HEK293 (cell line): Measurements from ENCODE around the gene SRC.

ENCODE experiments used
- CTCF ChIA-PET: fragments of 350-600 bp; formaldehyde crosslinking; extraction: SDS; loops from one replicate; lab custom pipeline; 2021; ENCODE audit warnings: antibody characterized with exemption; lab: Yijun Ruan, JAX
- POLR2A ChIA-PET: fragments of 300-600 bp; formaldehyde crosslinking; extraction: SDS; loops from one replicate; lab custom pipeline; 2020; ENCODE audit warnings: antibody characterized with exemption, inconsistent platforms; lab: Yijun Ruan, JAX
- H3K27ac ChIP-seq: fragments of 200-500 bp; sonication (Bioruptor generic); 2 replicates; pipeline ENCODE4 v1.5.1; 2014; ENCODE audit warnings: low read depth, low read length, control low read depth, inconsistent platforms; ENCODE audit errors: extremely low read depth
- H3K36me3 ChIP-seq, 2 experiments: fragments of 200-500 bp in 1 of 2; sonication (Bioruptor generic) in 1 of 2; 1 replicate in 1 of 2; 2 replicates in 1 of 2; pipeline ENCODE4 v1.5.1; 2014 to 2017; ENCODE audit warnings: inconsistent platforms in 2 of 2, low read length in 2 of 2; ENCODE audit not compliant: control insufficient read depth in 2 of 2, insufficient read depth in 1 of 2
- H3K4me1 ChIP-seq: fragments of 200-500 bp; sonication (Bioruptor generic); 2 replicates; pipeline ENCODE4 v1.5.1; 2014; ENCODE audit warnings: mild to moderate bottlenecking, low read length, inconsistent platforms; ENCODE audit not compliant: control insufficient read depth, insufficient read depth
- H3K4me3 ChIP-seq: 2 replicates; pipeline ENCODE4 v1.5.1; 2011; ENCODE audit warnings: low read depth, mild to moderate bottlenecking, control low read depth, low read length, moderate library complexity
- H3K9me3 ChIP-seq: fragments of 200-500 bp; sonication (Bioruptor generic); 2 replicates; pipeline ENCODE4 v1.5.1; 2014; ENCODE audit warnings: low read depth, low read length, inconsistent platforms; ENCODE audit not compliant: control insufficient read depth, insufficient read depth
- BCL11B ChIP-seq: fragments of 450-650 bp; formaldehyde crosslinking; IDR thresholded peaks from 2 replicates; pipeline ENCODE4 v1.5.1; 2016; ENCODE audit warnings: low read depth, missing biosample characterization, missing genetic modification characterization
- GLI4 ChIP-seq: fragments of 450-650 bp; formaldehyde crosslinking; IDR thresholded peaks from 2 replicates; pipeline ENCODE4 v1.5.1; 2016; ENCODE audit warnings: missing biosample characterization, missing genetic modification characterization
- KLF9 ChIP-seq: fragments of 450-650 bp; formaldehyde crosslinking; IDR thresholded peaks from 2 replicates; pipeline ENCODE4 v1.5.1; 2016; ENCODE audit warnings: missing biosample characterization, missing genetic modification characterization, low read depth
- PRDM1 ChIP-seq: fragments of 450-650 bp; formaldehyde crosslinking; IDR thresholded peaks from 2 replicates; pipeline ENCODE4; 2016; ENCODE audit warnings: missing biosample characterization, missing genetic modification characterization
- SCRT1 ChIP-seq: fragments of 450-650 bp; formaldehyde crosslinking; IDR thresholded peaks from 2 replicates; pipeline ENCODE4 v1.5.1; 2016; ENCODE audit warnings: missing biosample characterization, missing genetic modification characterization, borderline replicate concordance
- TRIM28 ChIP-seq: IDR thresholded peaks from 2 replicates; pipeline ENCODE4 v1.6.1; 2011; ENCODE audit warnings: low read length, control low read depth, borderline replicate concordance
- YY1 ChIP-seq: fragments of 450-650 bp; formaldehyde crosslinking; IDR thresholded peaks from 2 replicates; pipeline ENCODE4 v1.5.1; 2018; ENCODE audit warnings: missing biosample characterization, missing genetic modification characterization
- ZNF10 ChIP-seq: fragments of 450-650 bp; formaldehyde crosslinking; IDR thresholded peaks from 2 replicates; pipeline ENCODE4 v1.5.1; 2017; ENCODE audit warnings: missing biosample characterization, missing genetic modification characterization
- ZNF157 ChIP-seq: fragments of 450-650 bp; formaldehyde crosslinking; IDR thresholded peaks from 2 replicates; pipeline ENCODE4 v1.5.1; 2016; ENCODE audit warnings: missing biosample characterization, missing genetic modification characterization
- ZNF214 ChIP-seq: fragments of 450-650 bp; formaldehyde crosslinking; IDR thresholded peaks from 2 replicates; pipeline ENCODE4 v1.5.1; 2017; ENCODE audit warnings: missing biosample characterization, mild to moderate bottlenecking, missing genetic modification characterization, borderline replicate concordance
- ZNF366 ChIP-seq: fragments of 450-650 bp; formaldehyde crosslinking; conservative IDR thresholded peaks from 2 replicates; pipeline ENCODE4 v1.5.1; 2016; ENCODE audit warnings: missing biosample characterization, missing genetic modification characterization
- ZNF391 ChIP-seq: fragments of 450-650 bp; formaldehyde crosslinking; IDR thresholded peaks from 2 replicates; pipeline ENCODE4 v1.5.1; 2016; ENCODE audit warnings: low read depth, missing biosample characterization, missing genetic modification characterization, borderline replicate concordance
- ZNF404 ChIP-seq: fragments of 450-650 bp; formaldehyde crosslinking; IDR thresholded peaks from 2 replicates; pipeline ENCODE4 v1.5.1; 2017; ENCODE audit warnings: missing biosample characterization, missing genetic modification characterization
- ZNF48 ChIP-seq: fragments of 450-650 bp; formaldehyde crosslinking; IDR thresholded peaks from 2 replicates; pipeline ENCODE4 v1.5.1; 2016; ENCODE audit warnings: missing biosample characterization, missing genetic modification characterization
- ZNF558 ChIP-seq: fragments of 450-650 bp; formaldehyde crosslinking; IDR thresholded peaks from 2 replicates; pipeline ENCODE4 v1.5.1; 2016; ENCODE audit warnings: missing biosample characterization, missing genetic modification characterization
- ZNF777 ChIP-seq: fragments of 450-650 bp; formaldehyde crosslinking; IDR thresholded peaks from 2 replicates; pipeline ENCODE4 v1.5.1; 2017; ENCODE audit warnings: missing biosample characterization, missing genetic modification characterization, borderline replicate concordance
- TF ChIP-seq, protein P1 (sequence below): fragments of 450-650 bp; formaldehyde crosslinking; IDR thresholded peaks from 2 replicates; pipeline ENCODE4 v1.5.1; 2016; ENCODE audit warnings: missing biosample characterization, missing genetic modification characterization
- TF ChIP-seq, protein P2 (sequence below): fragments of 450-650 bp; formaldehyde crosslinking; IDR thresholded peaks from 2 replicates; pipeline ENCODE4 v1.5.1; 2016; ENCODE audit warnings: missing biosample characterization, missing genetic modification characterization, borderline replicate concordance
- TF ChIP-seq, protein P3 (sequence below): fragments of 450-650 bp; formaldehyde crosslinking; IDR thresholded peaks from 2 replicates; pipeline ENCODE4 v1.5.1; 2016; ENCODE audit warnings: missing biosample characterization, missing genetic modification characterization, low read depth
- TF ChIP-seq, protein P4 (sequence below): fragments of 450-650 bp; formaldehyde crosslinking; IDR thresholded peaks from 2 replicates; pipeline ENCODE4 v1.5.1; 2016; ENCODE audit warnings: missing biosample characterization, missing genetic modification characterization

Gene SRC

DNA sequence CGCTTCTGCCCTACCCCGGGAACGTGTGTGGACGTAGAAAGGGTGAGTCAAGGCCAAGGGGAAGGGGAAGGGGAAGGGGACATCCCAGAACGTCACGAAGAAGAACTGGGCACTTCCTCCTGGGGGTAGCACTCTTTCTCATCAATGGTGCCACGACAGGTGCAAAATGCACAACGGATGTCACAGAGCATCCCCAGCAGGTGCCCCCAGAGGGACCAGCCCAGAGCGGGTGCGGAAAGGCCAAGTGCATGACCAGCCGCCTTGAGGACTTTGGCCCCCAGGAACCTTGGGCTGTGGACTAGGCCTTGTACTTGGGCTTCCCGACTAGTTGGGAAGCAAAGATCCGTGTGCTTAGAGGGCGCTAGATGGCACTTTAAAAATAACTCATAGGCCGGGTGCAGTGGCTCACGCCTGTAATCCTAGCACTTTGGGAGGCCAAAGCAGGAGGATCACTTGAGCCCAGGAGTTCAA lies 12.1 kb upstream of the SRC start (continued):
- TF ChIP-seq SCRT1 (tag by site-specific recombination) (no peak), GLI4 (tag by site-specific recombination) (no peak), KLF9 (tag by site-specific recombination) (no peak), ZNF10 (no peak), ZNF404 (tag by site-specific recombination) (no peak)

DNA sequence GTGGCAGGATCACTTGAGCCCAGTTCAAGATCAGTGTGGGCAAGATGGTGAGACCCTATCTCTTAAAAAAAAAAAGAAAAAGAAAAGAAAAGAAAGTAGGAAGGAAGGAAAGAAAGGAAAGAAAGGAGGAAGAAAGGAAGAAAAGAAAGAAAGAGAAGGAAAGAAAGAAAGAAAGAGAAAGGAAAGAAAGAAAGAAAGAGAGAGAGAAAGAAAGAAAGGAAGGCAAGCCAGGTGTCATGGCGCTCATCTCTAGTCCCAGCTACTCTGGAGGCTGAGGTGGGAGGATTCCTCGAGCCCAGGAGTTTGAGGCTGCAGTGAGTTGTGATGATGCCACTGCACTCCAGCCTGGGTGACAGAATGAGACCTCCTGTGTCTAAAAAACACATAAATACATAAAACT lies 11.5 kb upstream of the SRC start:
- Histone ChIP-seq H3K4me3 (no peak overlapping the region), H3K36me3 (no peaks in the 10 kb centered on the region), H3K27ac (no peak overlapping the region), H3K4me1 (no peaks in the 10 kb centered on the region), H3K9me3 (no peaks in the 10 kb centered on the region)
- TF ChIP-seq, protein P1, sequence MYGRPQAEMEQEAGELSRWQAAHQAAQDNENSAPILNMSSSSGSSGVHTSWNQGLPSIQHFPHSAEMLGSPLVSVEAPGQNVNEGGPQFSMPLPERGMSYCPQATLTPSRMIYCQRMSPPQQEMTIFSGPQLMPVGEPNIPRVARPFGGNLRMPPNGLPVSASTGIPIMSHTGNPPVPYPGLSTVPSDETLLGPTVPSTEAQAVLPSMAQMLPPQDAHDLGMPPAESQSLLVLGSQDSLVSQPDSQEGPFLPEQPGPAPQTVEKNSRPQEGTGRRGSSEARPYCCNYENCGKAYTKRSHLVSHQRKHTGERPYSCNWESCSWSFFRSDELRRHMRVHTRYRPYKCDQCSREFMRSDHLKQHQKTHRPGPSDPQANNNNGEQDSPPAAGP: no peak
- no peak for TF ChIP-seq YY1 (tag by site-specific recombination)
- no peak for TF ChIP-seq ZNF48 (tag by site-specific recombination)
- no peak for TF ChIP-seq BCL11B
- TF ChIP-seq, protein P2, sequence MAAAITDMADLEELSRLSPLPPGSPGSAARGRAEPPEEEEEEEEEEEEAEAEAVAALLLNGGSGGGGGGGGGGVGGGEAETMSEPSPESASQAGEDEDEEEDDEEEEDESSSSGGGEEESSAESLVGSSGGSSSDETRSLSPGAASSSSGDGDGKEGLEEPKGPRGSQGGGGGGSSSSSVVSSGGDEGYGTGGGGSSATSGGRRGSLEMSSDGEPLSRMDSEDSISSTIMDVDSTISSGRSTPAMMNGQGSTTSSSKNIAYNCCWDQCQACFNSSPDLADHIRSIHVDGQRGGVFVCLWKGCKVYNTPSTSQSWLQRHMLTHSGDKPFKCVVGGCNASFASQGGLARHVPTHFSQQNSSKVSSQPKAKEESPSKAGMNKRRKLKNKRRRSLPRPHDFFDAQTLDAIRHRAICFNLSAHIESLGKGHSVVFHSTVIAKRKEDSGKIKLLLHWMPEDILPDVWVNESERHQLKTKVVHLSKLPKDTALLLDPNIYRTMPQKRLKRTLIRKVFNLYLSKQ (tag by site-specific recombination): no peak
- TF ChIP-seq PRDM1 (tag by site-specific recombination): peak; percentile 99
- TF ChIP-seq ZNF366 (tag by site-specific recombination): peak; percentile 86
- TF ChIP-seq ZNF214 (tag by site-specific recombination): no peak
- no peak for TF ChIP-seq ZNF558 (tag by site-specific recombination)
- no peak for TF ChIP-seq ZNF777 (tag by site-specific recombination)
- TF ChIP-seq, protein P3, sequence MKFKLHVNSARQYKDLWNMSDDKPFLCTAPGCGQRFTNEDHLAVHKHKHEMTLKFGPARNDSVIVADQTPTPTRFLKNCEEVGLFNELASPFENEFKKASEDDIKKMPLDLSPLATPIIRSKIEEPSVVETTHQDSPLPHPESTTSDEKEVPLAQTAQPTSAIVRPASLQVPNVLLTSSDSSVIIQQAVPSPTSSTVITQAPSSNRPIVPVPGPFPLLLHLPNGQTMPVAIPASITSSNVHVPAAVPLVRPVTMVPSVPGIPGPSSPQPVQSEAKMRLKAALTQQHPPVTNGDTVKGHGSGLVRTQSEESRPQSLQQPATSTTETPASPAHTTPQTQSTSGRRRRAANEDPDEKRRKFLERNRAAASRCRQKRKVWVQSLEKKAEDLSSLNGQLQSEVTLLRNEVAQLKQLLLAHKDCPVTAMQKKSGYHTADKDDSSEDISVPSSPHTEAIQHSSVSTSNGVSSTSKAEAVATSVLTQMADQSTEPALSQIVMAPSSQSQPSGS (tag by site-specific recombination): no peak
- TF ChIP-seq, protein P4, sequence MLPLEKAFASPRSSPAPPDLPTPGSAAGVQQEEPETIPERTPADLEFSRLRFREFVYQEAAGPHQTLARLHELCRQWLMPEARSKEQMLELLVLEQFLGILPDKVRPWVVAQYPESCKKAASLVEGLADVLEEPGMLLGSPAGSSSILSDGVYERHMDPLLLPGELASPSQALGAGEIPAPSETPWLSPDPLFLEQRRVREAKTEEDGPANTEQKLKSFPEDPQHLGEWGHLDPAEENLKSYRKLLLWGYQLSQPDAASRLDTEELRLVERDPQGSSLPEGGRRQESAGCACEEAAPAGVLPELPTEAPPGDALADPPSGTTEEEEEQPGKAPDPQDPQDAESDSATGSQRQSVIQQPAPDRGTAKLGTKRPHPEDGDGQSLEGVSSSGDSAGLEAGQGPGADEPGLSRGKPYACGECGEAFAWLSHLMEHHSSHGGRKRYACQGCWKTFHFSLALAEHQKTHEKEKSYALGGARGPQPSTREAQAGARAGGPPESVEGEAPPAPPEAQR: no peak
- TF ChIP-seq ZNF391: no peak
- TF ChIP-seq ZNF157 (tag by site-specific recombination): no peak
- no peak for TF ChIP-seq TRIM28
- POLR2A ChIA-PET: interaction anchor here (2.8 kb wide), 1 partner anchor 12 kb away, joined by 11 read pairs; the partner anchor contains the start of gene SRC
- CTCF ChIA-PET: no interaction called here
